Body of pancreas (tissue), 4 donors: Measurements from ENCODE around the gene NSMCE1. TPM values are rescaled to one million over a fixed set of nuclear protein-coding genes. Genes with fewer than 3 reads are reported as not detected.
"Not testable (repeated sequence)": the region's sequence is repeated elsewhere in the genome, so short reads cannot be mapped to it uniquely, and the experiment has no call there.

ENCODE experiments used
- ATAC-seq: fragments of 150-250 bp; one replicate; pipeline ENCODE4 v1.9.1; 2016
- DNase-seq, 4 donors: peaks; one replicate each; pipeline ENCODE4 v3.0.0-alpha.2; 2019
- H3K27ac ChIP-seq, 4 donors: fragments of 200-600 bp; sonication (generic); 1 replicate in 3 of 4; 2 replicates in 1 of 4; pipeline versions ENCODE4 v1.5.1 to v1.6.1; 2016 to 2019; ENCODE audit warnings: mild to moderate bottlenecking in 1 of 4, mixed read lengths in 1 of 4, moderate library complexity in 1 of 4
- H3K27me3 ChIP-seq, 2 donors: fragments of 200-600 bp; sonication (generic); one replicate each; pipeline ENCODE4 v1.6.0; 2016; ENCODE audit warnings: mild to moderate bottlenecking in 1 of 2
- H3K36me3 ChIP-seq, 2 donors: fragments of 200-600 bp; sonication (generic); replicated peaks in 1 of 2; 2 replicates each; pipeline ENCODE4 v1.5.1; 2016; ENCODE audit warnings: low read depth in 2 of 2; ENCODE audit not compliant: insufficient read depth in 1 of 2
- H3K4me1 ChIP-seq: fragments of 200-600 bp; sonication (generic); one replicate; pipeline ENCODE4 v1.6.0; 2016
- H3K4me3 ChIP-seq, 2 donors: fragments of 200-600 bp; sonication (generic); 1 replicate in 1 of 2; 2 replicates in 1 of 2; pipeline ENCODE4 v1.5.1; 2016 to 2019
- H3K9me3 ChIP-seq, 3 donors: fragments of 200-600 bp; sonication (generic); 1 replicate in 2 of 3; 2 replicates in 1 of 3; pipeline ENCODE4 v1.5.1; 2016
- POLR2A ChIP-seq, 3 donors: fragments of 450-650 bp; IDR thresholded peaks; one replicate each; pipeline ENCODE4 v1.6.1; 2016; ENCODE audit warnings: antibody characterized with exemption in 3 of 3, mild to moderate bottlenecking in 2 of 3
- WGBS, 2 donors: methylation state at CpG; one replicate each; pipeline ENCODE4 v1.1.5; 2017; 5-methylcytosine and 5-hydroxymethylcytosine counted together
- intact Hi-C: fragments of 100-400 bp; cut with DNase I; formaldehyde crosslinking; loops from one replicate; pipeline ENCODE4 v1.15.1; 2023
- total RNA-seq, 2 donors: library from RNA; depleted of rRNA; stranded (reverse); fragments of >200 nt; gene quantifications; one replicate each; pipeline ENCODE4 v1.1.0, GENCODE V29; 2016
- TF ChIP-seq, protein P1 (sequence below), 7 experiments: fragments of 450-650 bp in 4 of 7; fragments of 200-600 bp in 3 of 7; sonication (generic) in 3 of 7; IDR thresholded peaks; one replicate each; pipeline ENCODE4 v1.5.1; 2016 to 2019; ENCODE audit warnings: antibody characterized with exemption in 7 of 7

NSMCE1 gene
- total RNA-seq, 2 donors from 2014 or later, result 20.1 to 29.1 TPM

DNA sequence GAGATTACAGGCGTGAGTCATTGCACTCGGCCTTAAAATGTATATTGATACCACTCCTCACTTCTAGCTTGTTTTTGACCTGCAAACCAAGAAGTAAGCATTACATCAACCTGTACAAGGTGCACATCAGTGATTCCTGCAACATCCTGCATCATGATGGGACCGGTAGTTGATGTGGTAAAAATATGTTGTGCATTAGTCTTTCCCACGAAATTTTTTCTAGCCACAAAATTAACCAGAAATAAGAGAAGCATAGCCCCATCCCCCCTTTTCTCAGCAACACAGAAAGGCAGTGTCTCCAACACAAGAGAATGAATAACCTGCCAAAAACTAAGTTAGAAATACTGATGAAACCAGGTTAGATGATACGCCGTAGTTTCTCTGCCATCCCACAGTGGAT lies 21.1 kb upstream of the NSMCE1 start:
- WGBS, 2 donors, result 62 to 65% methylated on average over 6 of the region's 6 CpGs
- no peak for TF ChIP-seq POLR2A (IDR thresholded peaks at IDR 0.05)
- TF ChIP-seq, protein P1, sequence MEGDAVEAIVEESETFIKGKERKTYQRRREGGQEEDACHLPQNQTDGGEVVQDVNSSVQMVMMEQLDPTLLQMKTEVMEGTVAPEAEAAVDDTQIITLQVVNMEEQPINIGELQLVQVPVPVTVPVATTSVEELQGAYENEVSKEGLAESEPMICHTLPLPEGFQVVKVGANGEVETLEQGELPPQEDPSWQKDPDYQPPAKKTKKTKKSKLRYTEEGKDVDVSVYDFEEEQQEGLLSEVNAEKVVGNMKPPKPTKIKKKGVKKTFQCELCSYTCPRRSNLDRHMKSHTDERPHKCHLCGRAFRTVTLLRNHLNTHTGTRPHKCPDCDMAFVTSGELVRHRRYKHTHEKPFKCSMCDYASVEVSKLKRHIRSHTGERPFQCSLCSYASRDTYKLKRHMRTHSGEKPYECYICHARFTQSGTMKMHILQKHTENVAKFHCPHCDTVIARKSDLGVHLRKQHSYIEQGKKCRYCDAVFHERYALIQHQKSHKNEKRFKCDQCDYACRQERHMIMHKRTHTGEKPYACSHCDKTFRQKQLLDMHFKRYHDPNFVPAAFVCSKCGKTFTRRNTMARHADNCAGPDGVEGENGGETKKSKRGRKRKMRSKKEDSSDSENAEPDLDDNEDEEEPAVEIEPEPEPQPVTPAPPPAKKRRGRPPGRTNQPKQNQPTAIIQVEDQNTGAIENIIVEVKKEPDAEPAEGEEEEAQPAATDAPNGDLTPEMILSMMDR (IDR thresholded peaks at IDR 0.05), result no peak
- Histone ChIP-seq H3K36me3 (no peaks in the 10 kb centered on the region), H3K27me3 (no peaks in the 10 kb centered on the region), H3K4me3 (no peak overlapping the region), H3K27ac (no peak overlapping the region), H3K9me3 (no peaks in the 10 kb centered on the region), H3K4me1 (no peaks in the 10 kb centered on the region)
- intact Hi-C loops, result no loop called here
- no peak for ATAC-seq
- no peak for DNase-seq

GRCh38 chr16:27288313-27288712 lies 19.7 kb upstream of the NSMCE1 start:
- H3K27me3 ChIP-seq, H3K27ac ChIP-seq, H3K4me3 ChIP-seq, DNase-seq, intact Hi-C loops, H3K4me1 ChIP-seq, H3K9me3 ChIP-seq, ATAC-seq, H3K36me3 ChIP-seq: not testable (repeated sequence)
- 83 to 95% methylated on average over 6 of the region's 6 CpGs for WGBS, 2 donors

- ATAC-seq (no peak), DNase-seq (no peak)
- no peak overlapping the region for H3K4me3 ChIP-seq
- H3K36me3 ChIP-seq, result no peaks in the 10 kb centered on the region
- H3K9me3 ChIP-seq, result no peaks in the 10 kb centered on the region
- no peak overlapping the region for H3K27ac ChIP-seq
- H3K27me3 ChIP-seq, result no peaks in the 10 kb centered on the region
- TF ChIP-seq, protein P1 (IDR thresholded peaks at IDR 0.05), result no peak
- TF ChIP-seq POLR2A (IDR thresholded peaks at IDR 0.05), result no peak
- no peaks in the 10 kb centered on the region for H3K4me1 ChIP-seq
- intact Hi-C loops, result no loop called here
- WGBS, 2 donors, result 69 to 88% methylated on average over 11 of the region's 11 CpGs
Measured at GRCh38 chr16:27287887-27288286, 19.3 kb upstream of the NSMCE1 start.

GRCh38 chr16:27287051-27287811 lies 18.7 kb upstream of the NSMCE1 start:
- H3K36me3 ChIP-seq, result no peaks in the 10 kb centered on the region
- H3K9me3 ChIP-seq, result no peaks in the 10 kb centered on the region
- WGBS, 2 donors, result 94% methylated on average over 7 to 8 of the region's 8 CpGs
- intact Hi-C loops, result no loop called here
- DNase-seq, result no peak
- no peak overlapping the region for H3K27ac ChIP-seq
- H3K27me3 ChIP-seq, result no peaks in the 10 kb centered on the region
- no peak overlapping the region for H3K4me3 ChIP-seq
- ATAC-seq, result no peak
- TF ChIP-seq, protein P1 (IDR thresholded peaks at IDR 0.05), result no peak
- TF ChIP-seq POLR2A (IDR thresholded peaks at IDR 0.05), result no peak
- no peaks in the 10 kb centered on the region for H3K4me1 ChIP-seq

GRCh38 chr16:27286451-27286850 lies 17.9 kb upstream of the NSMCE1 start:
- DNase-seq, result peak in 1 of 4 donors; percentile 39
- no peak overlapping the region for H3K27ac ChIP-seq
- no peak for ATAC-seq

More at GRCh38 chr16:27286451-27286850, 17.9 kb upstream of the NSMCE1 start:
- no peaks in the 10 kb centered on the region for H3K27me3 ChIP-seq
- no peak overlapping the region for H3K4me3 ChIP-seq
- intact Hi-C loops, result no loop called here
- H3K36me3 ChIP-seq, result no peaks in the 10 kb centered on the region
- H3K9me3 ChIP-seq, result no peaks in the 10 kb centered on the region
- WGBS, 2 donors, result 61 to 75% methylated on average over 4 of the region's 4 CpGs
- H3K4me1 ChIP-seq, result no peaks in the 10 kb centered on the region
- no peak for TF ChIP-seq POLR2A (IDR thresholded peaks at IDR 0.05)
- TF ChIP-seq, protein P1 (IDR thresholded peaks at IDR 0.05), result no peak
